K562 (cell line): Measurements from ENCODE around the gene WASF2. TPM values are rescaled to one million over a fixed set of nuclear protein-coding genes. Genes with fewer than 3 reads are reported as not detected.

ENCODE experiments used
- ARID1B ChIP-seq: fragments of 450-650 bp; IDR thresholded peaks from 2 replicates; pipeline ENCODE4 v1.6.1; 2016; ENCODE audit warnings: antibody characterized with exemption, mild to moderate bottlenecking, inconsistent platforms
- CHD1 ChIP-seq: fragments of 200-600 bp; sonication (generic); IDR thresholded peaks from one replicate; pipeline ENCODE4 v1.6.1; 2012; ENCODE audit warnings: mild to moderate bottlenecking, moderate library complexity, low read length, inconsistent platforms
- FOS ChIP-seq: IDR thresholded peaks from 3 replicates; pipeline ENCODE4 v1.6.1; 2011; ENCODE audit not compliant: insufficient read length; ENCODE audit errors: extremely low read depth
- FOXK2 ChIP-seq, 2 experiments: fragments of 450-650 bp; IDR thresholded peaks in 1 of 2; conservative IDR thresholded peaks in 1 of 2; 2 replicates each; pipeline ENCODE4 v1.6.1; 2016; ENCODE audit warnings: low read depth in 2 of 2, mild to moderate bottlenecking in 1 of 2
- ZKSCAN1 ChIP-seq: fragments of 150-350 bp; IDR thresholded peaks from 2 replicates; pipeline ENCODE4 v1.6.1; 2016; ENCODE audit warnings: low read depth, low read length
- ZNF76 ChIP-seq: fragments of 250-450 bp; sonication (Bioruptor Pico); IDR thresholded peaks from 2 replicates; pipeline ENCODE4 v1.4.0; 2020; ENCODE audit warnings: mild to moderate bottlenecking, moderate library complexity, borderline replicate concordance
- polyA plus RNA-seq, 8 experiments: library from polyadenylated mRNA; depleted of rRNA in 4 of 8; stranded (reverse) in 5 of 8; unstranded in 3 of 8; fragments of >200 nt; fragmentation: Nextera tagmentation in 2 of 8; fragmentation: Illumina TruSeq in 1 of 8; extraction: Ambion mirVana in 2 of 8; extraction: Trizol in 1 of 8; gene quantifications; 2 replicates each; pipeline versions ENCODE4 v1.2.1 to v1.2.3, GENCODE V29; 2011 to 2014; ENCODE audit warnings: inconsistent platforms in 1 of 8, missing spikeins in 1 of 8
- total RNA-seq, 7 experiments: library from RNA; depleted of rRNA in 6 of 7; stranded (reverse); fragments of >200 nt in 6 of 7; fragmentation: Illumina TruSeq in 2 of 7; extraction: Trizol in 2 of 7; gene quantifications; 2 replicates each; pipeline versions ENCODE4 v1.2.1 to v1.2.3, GENCODE V29; 2011 to 2021; ENCODE audit warnings: low replicate concordance in 1 of 7
- TF ChIP-seq, protein P1 (sequence below): fragments of 450-650 bp; IDR thresholded peaks from 2 replicates; pipeline ENCODE4 v1.6.1; 2017; ENCODE audit warnings: antibody characterized with exemption, mild to moderate bottlenecking
- TF ChIP-seq, protein P2 (sequence below): fragments of 450-650 bp; IDR thresholded peaks from 2 replicates; pipeline ENCODE4 v1.6.1; 2016; ENCODE audit warnings: mild to moderate bottlenecking, moderate library complexity

The WASF2 gene
- total and polyA plus RNA-seq, 9 of the 15 experiments (the other 6 are each of a cell fraction or from before 2014, with no cell fraction given) = 8.2 to 163 (median 31.2) TPM

DNA sequence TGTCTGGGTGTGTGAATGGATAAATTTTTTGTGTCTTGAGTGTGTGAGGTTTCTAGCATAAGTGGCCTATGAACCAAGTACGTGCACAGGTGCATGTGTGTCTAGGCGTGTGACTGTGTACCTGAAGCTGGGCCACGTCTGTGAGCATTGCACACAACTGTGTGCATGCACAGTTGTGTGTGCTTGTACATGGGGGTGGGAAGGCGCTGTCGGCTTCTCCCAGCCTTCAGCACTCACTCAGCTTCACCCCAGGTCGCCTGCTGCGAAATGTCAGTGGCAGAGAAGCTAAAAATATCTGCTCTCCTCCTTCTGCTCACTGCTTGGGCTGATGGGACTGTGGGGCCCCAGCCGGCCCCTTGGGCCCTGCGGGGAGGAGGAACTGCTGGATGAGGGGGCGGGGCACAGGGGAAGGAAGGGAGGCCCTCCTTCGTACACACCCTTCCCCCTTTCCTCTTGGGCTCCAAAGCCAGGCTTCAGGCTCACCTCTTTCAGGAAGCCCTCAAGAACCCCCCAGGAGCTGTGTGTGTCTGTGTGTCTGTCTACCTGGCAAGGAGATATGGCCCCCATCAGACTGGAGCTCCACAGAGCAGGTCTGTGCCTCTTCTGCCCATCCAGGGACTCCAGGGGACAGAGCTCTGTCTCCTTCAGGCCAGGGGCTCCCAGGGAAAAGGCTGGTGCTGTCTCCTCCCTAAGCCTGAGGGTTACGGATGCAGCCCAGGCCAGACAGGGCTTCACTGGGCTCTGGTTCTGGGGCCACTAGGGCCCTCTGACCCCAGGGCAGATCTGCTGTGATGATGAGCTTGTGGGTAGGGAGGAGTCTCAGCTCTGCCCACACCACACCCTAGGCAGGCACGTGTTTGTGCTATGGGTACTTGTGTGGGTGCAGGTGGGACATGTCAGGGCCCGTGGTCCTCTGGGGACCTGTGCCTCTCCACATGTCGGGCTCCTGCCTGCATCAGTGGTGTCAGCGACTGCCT, 35.6 kb upstream of the WASF2 start (continued):
- TF ChIP-seq, protein P1, sequence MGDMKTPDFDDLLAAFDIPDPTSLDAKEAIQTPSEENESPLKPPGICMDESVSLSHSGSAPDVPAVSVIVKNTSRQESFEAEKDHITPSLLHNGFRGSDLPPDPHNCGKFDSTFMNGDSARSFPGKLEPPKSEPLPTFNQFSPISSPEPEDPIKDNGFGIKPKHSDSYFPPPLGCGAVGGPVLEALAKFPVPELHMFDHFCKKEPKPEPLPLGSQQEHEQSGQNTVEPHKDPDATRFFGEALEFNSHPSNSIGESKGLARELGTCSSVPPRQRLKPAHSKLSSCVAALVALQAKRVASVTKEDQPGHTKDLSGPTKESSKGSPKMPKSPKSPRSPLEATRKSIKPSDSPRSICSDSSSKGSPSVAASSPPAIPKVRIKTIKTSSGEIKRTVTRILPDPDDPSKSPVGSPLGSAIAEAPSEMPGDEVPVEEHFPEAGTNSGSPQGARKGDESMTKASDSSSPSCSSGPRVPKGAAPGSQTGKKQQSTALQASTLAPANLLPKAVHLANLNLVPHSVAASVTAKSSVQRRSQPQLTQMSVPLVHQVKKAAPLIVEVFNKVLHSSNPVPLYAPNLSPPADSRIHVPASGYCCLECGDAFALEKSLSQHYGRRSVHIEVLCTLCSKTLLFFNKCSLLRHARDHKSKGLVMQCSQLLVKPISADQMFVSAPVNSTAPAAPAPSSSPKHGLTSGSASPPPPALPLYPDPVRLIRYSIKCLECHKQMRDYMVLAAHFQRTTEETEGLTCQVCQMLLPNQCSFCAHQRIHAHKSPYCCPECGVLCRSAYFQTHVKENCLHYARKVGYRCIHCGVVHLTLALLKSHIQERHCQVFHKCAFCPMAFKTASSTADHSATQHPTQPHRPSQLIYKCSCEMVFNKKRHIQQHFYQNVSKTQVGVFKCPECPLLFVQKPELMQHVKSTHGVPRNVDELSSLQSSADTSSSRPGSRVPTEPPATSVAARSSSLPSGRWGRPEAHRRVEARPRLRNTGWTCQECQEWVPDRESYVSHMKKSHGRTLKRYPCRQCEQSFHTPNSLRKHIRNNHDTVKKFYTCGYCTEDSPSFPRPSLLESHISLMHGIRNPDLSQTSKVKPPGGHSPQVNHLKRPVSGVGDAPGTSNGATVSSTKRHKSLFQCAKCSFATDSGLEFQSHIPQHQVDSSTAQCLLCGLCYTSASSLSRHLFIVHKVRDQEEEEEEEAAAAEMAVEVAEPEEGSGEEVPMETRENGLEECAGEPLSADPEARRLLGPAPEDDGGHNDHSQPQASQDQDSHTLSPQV = peak; percentile 73
- TF ChIP-seq, protein P2, sequence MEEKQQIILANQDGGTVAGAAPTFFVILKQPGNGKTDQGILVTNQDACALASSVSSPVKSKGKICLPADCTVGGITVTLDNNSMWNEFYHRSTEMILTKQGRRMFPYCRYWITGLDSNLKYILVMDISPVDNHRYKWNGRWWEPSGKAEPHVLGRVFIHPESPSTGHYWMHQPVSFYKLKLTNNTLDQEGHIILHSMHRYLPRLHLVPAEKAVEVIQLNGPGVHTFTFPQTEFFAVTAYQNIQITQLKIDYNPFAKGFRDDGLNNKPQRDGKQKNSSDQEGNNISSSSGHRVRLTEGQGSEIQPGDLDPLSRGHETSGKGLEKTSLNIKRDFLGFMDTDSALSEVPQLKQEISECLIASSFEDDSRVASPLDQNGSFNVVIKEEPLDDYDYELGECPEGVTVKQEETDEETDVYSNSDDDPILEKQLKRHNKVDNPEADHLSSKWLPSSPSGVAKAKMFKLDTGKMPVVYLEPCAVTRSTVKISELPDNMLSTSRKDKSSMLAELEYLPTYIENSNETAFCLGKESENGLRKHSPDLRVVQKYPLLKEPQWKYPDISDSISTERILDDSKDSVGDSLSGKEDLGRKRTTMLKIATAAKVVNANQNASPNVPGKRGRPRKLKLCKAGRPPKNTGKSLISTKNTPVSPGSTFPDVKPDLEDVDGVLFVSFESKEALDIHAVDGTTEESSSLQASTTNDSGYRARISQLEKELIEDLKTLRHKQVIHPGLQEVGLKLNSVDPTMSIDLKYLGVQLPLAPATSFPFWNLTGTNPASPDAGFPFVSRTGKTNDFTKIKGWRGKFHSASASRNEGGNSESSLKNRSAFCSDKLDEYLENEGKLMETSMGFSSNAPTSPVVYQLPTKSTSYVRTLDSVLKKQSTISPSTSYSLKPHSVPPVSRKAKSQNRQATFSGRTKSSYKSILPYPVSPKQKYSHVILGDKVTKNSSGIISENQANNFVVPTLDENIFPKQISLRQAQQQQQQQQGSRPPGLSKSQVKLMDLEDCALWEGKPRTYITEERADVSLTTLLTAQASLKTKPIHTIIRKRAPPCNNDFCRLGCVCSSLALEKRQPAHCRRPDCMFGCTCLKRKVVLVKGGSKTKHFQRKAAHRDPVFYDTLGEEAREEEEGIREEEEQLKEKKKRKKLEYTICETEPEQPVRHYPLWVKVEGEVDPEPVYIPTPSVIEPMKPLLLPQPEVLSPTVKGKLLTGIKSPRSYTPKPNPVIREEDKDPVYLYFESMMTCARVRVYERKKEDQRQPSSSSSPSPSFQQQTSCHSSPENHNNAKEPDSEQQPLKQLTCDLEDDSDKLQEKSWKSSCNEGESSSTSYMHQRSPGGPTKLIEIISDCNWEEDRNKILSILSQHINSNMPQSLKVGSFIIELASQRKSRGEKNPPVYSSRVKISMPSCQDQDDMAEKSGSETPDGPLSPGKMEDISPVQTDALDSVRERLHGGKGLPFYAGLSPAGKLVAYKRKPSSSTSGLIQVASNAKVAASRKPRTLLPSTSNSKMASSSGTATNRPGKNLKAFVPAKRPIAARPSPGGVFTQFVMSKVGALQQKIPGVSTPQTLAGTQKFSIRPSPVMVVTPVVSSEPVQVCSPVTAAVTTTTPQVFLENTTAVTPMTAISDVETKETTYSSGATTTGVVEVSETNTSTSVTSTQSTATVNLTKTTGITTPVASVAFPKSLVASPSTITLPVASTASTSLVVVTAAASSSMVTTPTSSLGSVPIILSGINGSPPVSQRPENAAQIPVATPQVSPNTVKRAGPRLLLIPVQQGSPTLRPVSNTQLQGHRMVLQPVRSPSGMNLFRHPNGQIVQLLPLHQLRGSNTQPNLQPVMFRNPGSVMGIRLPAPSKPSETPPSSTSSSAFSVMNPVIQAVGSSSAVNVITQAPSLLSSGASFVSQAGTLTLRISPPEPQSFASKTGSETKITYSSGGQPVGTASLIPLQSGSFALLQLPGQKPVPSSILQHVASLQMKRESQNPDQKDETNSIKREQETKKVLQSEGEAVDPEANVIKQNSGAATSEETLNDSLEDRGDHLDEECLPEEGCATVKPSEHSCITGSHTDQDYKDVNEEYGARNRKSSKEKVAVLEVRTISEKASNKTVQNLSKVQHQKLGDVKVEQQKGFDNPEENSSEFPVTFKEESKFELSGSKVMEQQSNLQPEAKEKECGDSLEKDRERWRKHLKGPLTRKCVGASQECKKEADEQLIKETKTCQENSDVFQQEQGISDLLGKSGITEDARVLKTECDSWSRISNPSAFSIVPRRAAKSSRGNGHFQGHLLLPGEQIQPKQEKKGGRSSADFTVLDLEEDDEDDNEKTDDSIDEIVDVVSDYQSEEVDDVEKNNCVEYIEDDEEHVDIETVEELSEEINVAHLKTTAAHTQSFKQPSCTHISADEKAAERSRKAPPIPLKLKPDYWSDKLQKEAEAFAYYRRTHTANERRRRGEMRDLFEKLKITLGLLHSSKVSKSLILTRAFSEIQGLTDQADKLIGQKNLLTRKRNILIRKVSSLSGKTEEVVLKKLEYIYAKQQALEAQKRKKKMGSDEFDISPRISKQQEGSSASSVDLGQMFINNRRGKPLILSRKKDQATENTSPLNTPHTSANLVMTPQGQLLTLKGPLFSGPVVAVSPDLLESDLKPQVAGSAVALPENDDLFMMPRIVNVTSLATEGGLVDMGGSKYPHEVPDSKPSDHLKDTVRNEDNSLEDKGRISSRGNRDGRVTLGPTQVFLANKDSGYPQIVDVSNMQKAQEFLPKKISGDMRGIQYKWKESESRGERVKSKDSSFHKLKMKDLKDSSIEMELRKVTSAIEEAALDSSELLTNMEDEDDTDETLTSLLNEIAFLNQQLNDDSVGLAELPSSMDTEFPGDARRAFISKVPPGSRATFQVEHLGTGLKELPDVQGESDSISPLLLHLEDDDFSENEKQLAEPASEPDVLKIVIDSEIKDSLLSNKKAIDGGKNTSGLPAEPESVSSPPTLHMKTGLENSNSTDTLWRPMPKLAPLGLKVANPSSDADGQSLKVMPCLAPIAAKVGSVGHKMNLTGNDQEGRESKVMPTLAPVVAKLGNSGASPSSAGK = no peak
- TF ChIP-seq CHD1 = peak; percentile 87
- TF ChIP-seq ARID1B = peak; percentile 29; the same call in 1 of the 2 replicates
- peak; percentile 37 to 76; a peak in 3 of 4 replicates for TF ChIP-seq FOXK2 (conservative IDR thresholded peaks at IDR 0.05 in 1 of 2, IDR thresholded peaks at IDR 0.05 in 1 of 2; ENCODE audit: low read depth in 2 of 2)
- no peak for TF ChIP-seq ZNF76
- TF ChIP-seq ZKSCAN1 = peak; percentile 73
- TF ChIP-seq FOS = no peak
